ENCODE measurements around the gene FAM43A.

GRCh38 chr3:194676471-194676870 is 9.2 kb upstream of the FAM43A start:
- TF ChIP-seq CTCF (IDR thresholded peaks at IDR 0.05) (no peak), POLR2AphosphoS5 (IDR thresholded peaks at IDR 0.05) (no peak)

Measured in suprapubic skin (tissue), 3 donors.